Stimulated activated CD8-positive, alpha-beta memory T cell treated with anti-CD3 and anti-CD28 coated beads, Interleukin-4, amount 100 ng/mL, for 4 hours (primary cell): ENCODE results near the gene CORO1C.
"Not testable (repeated sequence)": the region's sequence is repeated elsewhere in the genome, so short reads cannot be mapped to it uniquely, and the experiment has no call there.

Experiments used
- DNase-seq, 2 donors: peaks; one replicate each; pipeline ENCODE4 v3.0.0-alpha.2; 2020; ENCODE audit warnings: low read depth in 2 of 2, low spot score in 1 of 2

Gene CORO1C

GRCh38 chr12:108731105-108731865 is at the start of gene CORO1C:
Gene CORO1C (minus strand): TSS chr12:108731518. CDS start chr12:108701318, 30,200 bp downstream.
- peak; percentile 85 to 89 for DNase-seq

- no peak for DNase-seq
These were observed 48.8 kb upstream of the CORO1C start for GRCh38 chr12:108779998-108780688.

- DNase-seq: no peak
These were observed 46.7 kb upstream of the CORO1C start for GRCh38 chr12:108778053-108778452.

GRCh38 chr12:108777156-108777555 is 45.8 kb upstream of the CORO1C start:
- no peak for DNase-seq

- no peak for DNase-seq
These were observed 42.8 kb upstream of the CORO1C start for GRCh38 chr12:108773798-108774788.

- no peak for DNase-seq
These were observed 41.8 kb upstream of the CORO1C start for GRCh38 chr12:108772891-108773797.

GRCh38 chr12:108772247-108772646 is 40.9 kb upstream of the CORO1C start:
- DNase-seq: no peak

- not testable (repeated sequence) for DNase-seq
These were observed 40.5 kb upstream of the CORO1C start for GRCh38 chr12:108771835-108772234.

GRCh38 chr12:108770963-108771362 is 39.6 kb upstream of the CORO1C start:
- no peak for DNase-seq

GRCh38 chr12:108770269-108770829 is 39.0 kb upstream of the CORO1C start:
- no peak for DNase-seq

- no peak for DNase-seq
These were observed 37.5 kb upstream of the CORO1C start for GRCh38 chr12:108768591-108769500.

- no peak for DNase-seq
These were observed 35.0 kb upstream of the CORO1C start for GRCh38 chr12:108766294-108766693.

- DNase-seq: no peak
These were observed 34.0 kb upstream of the CORO1C start for GRCh38 chr12:108765289-108765764.

- no peak for DNase-seq
These were observed 33.4 kb upstream of the CORO1C start for GRCh38 chr12:108764540-108765288.

- DNase-seq: no peak
These were observed 29.9 kb upstream of the CORO1C start for GRCh38 chr12:108761226-108761625.

- DNase-seq: no peak
These were observed 28.6 kb upstream of the CORO1C start for GRCh38 chr12:108759924-108760323.

- DNase-seq: no peak
These were observed 26.5 kb upstream of the CORO1C start for GRCh38 chr12:108757856-108758255.

GRCh38 chr12:108756421-108756820 is 25.1 kb upstream of the CORO1C start:
- DNase-seq: no peak
